ENCODE data around the gene CBX3. TPM values are rescaled to one million over a fixed set of nuclear protein-coding genes. Genes with fewer than 3 reads are reported as not detected.

The CBX3 gene
- total and polyA plus RNA-seq, 10 of the 15 experiments (the other 5 are each of a cell fraction or from before 2014, with no cell fraction given): 153 to 307 (median 225) TPM

GRCh38 chr7:26156451-26157420, 44.8 kb upstream of the CBX3 start (continued):
- TF ChIP-seq RAD21 (IDR thresholded peaks at IDR 0.05; ENCODE audit: insufficient read depth, low read depth, low read length): no peak
- TF ChIP-seq GABPA (IDR thresholded peaks at IDR 0.05; ENCODE audit: low read depth): no peak
- peak; percentile 86 for TF ChIP-seq IKZF1 (conservative IDR thresholded peaks at IDR 0.05)
- no peak for TF ChIP-seq ZNF274 (IDR thresholded peaks at IDR 0.05; ENCODE audit: insufficient read depth, insufficient read length)
- TF ChIP-seq, protein P1, sequence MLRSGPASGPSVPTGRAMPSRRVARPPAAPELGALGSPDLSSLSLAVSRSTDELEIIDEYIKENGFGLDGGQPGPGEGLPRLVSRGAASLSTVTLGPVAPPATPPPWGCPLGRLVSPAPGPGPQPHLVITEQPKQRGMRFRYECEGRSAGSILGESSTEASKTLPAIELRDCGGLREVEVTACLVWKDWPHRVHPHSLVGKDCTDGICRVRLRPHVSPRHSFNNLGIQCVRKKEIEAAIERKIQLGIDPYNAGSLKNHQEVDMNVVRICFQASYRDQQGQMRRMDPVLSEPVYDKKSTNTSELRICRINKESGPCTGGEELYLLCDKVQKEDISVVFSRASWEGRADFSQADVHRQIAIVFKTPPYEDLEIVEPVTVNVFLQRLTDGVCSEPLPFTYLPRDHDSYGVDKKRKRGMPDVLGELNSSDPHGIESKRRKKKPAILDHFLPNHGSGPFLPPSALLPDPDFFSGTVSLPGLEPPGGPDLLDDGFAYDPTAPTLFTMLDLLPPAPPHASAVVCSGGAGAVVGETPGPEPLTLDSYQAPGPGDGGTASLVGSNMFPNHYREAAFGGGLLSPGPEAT (IDR thresholded peaks at IDR 0.05; ENCODE audit: low read depth): peak; percentile 98
- TF ChIP-seq EZH2 (IDR thresholded peaks at IDR 0.05; ENCODE audit: borderline replicate concordance, control insufficient read depth, low read depth, low read length): no peak
- no peak for TF ChIP-seq HSF1 (IDR thresholded peaks at IDR 0.05; ENCODE audit: low read depth, low read length)
- no peak for TF ChIP-seq SMAD1 (IDR thresholded peaks at IDR 0.05; ENCODE audit: low read depth, partially characterized antibody)

Data from GM12878 (cell line).